Measurements from ENCODE around the gene ACAP3. TPM values are rescaled to one million over a fixed set of nuclear protein-coding genes. Genes with fewer than 3 reads are reported as not detected.

ACAP3 gene
- total and polyA plus RNA-seq, 2 donors (not counting 3 experiments of a cell fraction or from before 2014, with no cell fraction given): 27.8 to 39.0 TPM

DNA sequence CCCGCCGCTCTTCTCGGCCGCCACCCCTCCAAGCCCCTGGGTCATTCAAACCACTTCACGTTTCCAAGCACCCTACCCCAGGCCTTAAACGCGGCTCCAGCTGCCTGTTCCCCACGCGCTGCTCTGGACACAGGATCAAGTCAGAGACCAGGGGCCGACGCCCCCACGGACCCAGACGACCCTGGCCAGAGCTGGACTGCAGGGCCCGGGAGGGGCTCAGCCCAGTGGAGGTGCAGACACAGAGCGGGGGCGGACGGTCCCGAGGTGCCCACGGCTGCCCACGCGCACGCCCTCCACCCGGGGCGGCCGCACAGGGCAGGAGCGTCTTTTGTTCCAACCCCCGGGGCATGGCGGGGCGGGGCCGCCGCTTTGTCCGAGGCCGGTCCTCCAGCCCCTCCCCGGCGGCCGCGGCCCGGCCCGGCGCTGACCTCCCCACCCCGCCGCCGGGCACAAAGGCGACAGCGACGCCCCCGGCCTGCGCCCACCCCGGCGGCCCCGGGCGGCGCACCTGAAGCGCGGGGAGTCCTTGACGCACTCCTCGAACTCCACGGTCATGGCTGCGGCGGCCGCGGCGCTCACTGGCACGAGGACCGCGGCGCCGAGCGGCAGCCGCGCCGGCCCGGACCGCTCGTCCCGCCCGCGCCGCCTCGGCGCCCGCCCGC lies 338 bp downstream of the ACAP3 start:
- FAIRE-seq (no peak), DNase-seq (ENCODE audit: low read depth, low spot score) (peak; percentile 16)
- Histone ChIP-seq H3K9me3 (replicated peaks; ENCODE audit: control insufficient read depth, insufficient read depth, low read length) (no peaks in the 10 kb centered on the region), H3K9ac (replicated peaks; ENCODE audit: extremely low read depth, insufficient read depth, low read length) (peak overlapping the region; percentile 54), H3K36me3 (ENCODE audit: control insufficient read depth in 2 of 2, extremely low read depth in 1 of 2, insufficient read depth in 2 of 2, low read length in 2 of 2) (peaks cover 0 to 15% of the 10 kb centered on the region in 2 experiments), H3K79me2 (ENCODE audit: control insufficient read depth, insufficient read depth, low read length) (no peaks in the 10 kb centered on the region), H4K20me1 (replicated peaks; ENCODE audit: control insufficient read depth, extremely low read depth, insufficient read depth, low read length) (no peaks in the 10 kb centered on the region), H3K4me3 (replicated peaks in 1 of 3; ENCODE audit: insufficient read depth in 1 of 3, low read depth in 1 of 3, low read length in 3 of 3) (peak overlapping the region; percentile 28 to 94 (median 66)), H3K27ac (ENCODE audit: insufficient read depth, low read depth, low read length) (no peak overlapping the region), H3K4me2 (ENCODE audit: insufficient read depth, low read length) (peak overlapping the region; percentile 21), H3K27me3 (ENCODE audit: control insufficient read depth in 2 of 2, insufficient read depth in 2 of 2, low read length in 2 of 2) (no peaks in the 10 kb centered on the region), H2AFZ (ENCODE audit: low read depth, low read length) (peak overlapping the region; percentile 39), H3K9me1 (replicated peaks; ENCODE audit: control insufficient read depth, extremely low read depth, insufficient read depth, low read length) (no peaks in the 10 kb centered on the region), H3K4me1 (ENCODE audit: control insufficient read depth, extremely low read depth, insufficient read depth, low read length) (peaks cover 15% of the 10 kb centered on the region)
- POLR2A ChIA-PET: no interaction called here
- CTCF ChIA-PET: no interaction called here
- dilution Hi-C loops (cut with MboI; ENCODE audit: extremely low pct_ligation_motif_present, low sequenced_read_pairs): no loop called here
- TF ChIP-seq MYC (IDR thresholded peaks at IDR 0.05; ENCODE audit: low read depth, low read length): no peak
- peak; percentile 1 for TF ChIP-seq POLR2AphosphoS5 (IDR thresholded peaks at IDR 0.05; ENCODE audit: insufficient read depth, low read depth, low read length)
- no peak for TF ChIP-seq EZH2 (IDR thresholded peaks at IDR 0.05; ENCODE audit: borderline replicate concordance, low read depth, low read length, severe bottlenecking)
- TF ChIP-seq, protein P1, sequence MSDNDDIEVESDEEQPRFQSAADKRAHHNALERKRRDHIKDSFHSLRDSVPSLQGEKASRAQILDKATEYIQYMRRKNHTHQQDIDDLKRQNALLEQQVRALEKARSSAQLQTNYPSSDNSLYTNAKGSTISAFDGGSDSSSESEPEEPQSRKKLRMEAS (IDR thresholded peaks at IDR 0.05; ENCODE audit: insufficient read depth, insufficient read length): no peak
- TF ChIP-seq JUN (IDR thresholded peaks at IDR 0.05; ENCODE audit: borderline replicate concordance, insufficient read depth, insufficient read length, low read depth): no peak
- TF ChIP-seq CTCF (IDR thresholded peaks at IDR 0.05; ENCODE audit: extremely low read depth in 1 of 2, insufficient read depth in 1 of 2, low read depth in 1 of 2, low read length in 2 of 2): no peak
- TF ChIP-seq FOS (IDR thresholded peaks at IDR 0.05; ENCODE audit: borderline replicate concordance, insufficient read depth, low read length): no peak
- TF ChIP-seq GATA2 (IDR thresholded peaks at IDR 0.05; ENCODE audit: insufficient read depth, insufficient read length, low read depth, low read length): no peak
- TF ChIP-seq POLR2A (IDR thresholded peaks at IDR 0.05; ENCODE audit: low read depth, low read length): peak; percentile 21
- BruUV-seq (replicated peaks): no TSS peak
- intact Hi-C loops (cut with micrococcal nuclease): loop anchor here (5.0 kb wide), 1 partner anchor 185 kb away; no protein-coding TSS in a partner anchor

All from endothelial cell of umbilical vein (primary cell).